A549 (cell line): ENCODE data around the gene ANO7. TPM values are rescaled to one million over a fixed set of nuclear protein-coding genes. Genes with fewer than 3 reads are reported as not detected.

Source experiments
- ATAC-seq, 2 experiments: fragments of 200-7000 bp in 1 of 2; fragments of >200 bp in 1 of 2; cut with Nextera tagmentation in 1 of 2; cut with Tn5 transposase in 1 of 2; 3 replicates each; pipeline versions ENCODE4 v1.8.0 to v1.9.1; 2018 to 2020; ENCODE audit warnings: mild to moderate bottlenecking in 1 of 2, moderate library complexity in 1 of 2
- CTCF ChIA-PET: fragments of 300-600 bp; sonication (Branson Sonifier 250); formaldehyde crosslinking; extraction: SDS; loops from one replicate; lab custom pipeline; 2021; ENCODE audit warnings: antibody characterized with exemption, inconsistent platforms; lab: Yijun Ruan, JAX
- POLR2A ChIA-PET: fragments of 350-600 bp; formaldehyde crosslinking; extraction: SDS; loops from one replicate; lab custom pipeline; 2021; ENCODE audit warnings: antibody characterized with exemption, inconsistent platforms; lab: Yijun Ruan, JAX
- DNase-seq, 2 experiments: peaks; one replicate each; pipeline versions ENCODE4 v3.0.0 to v3.0.0-alpha.2; 2011 to 2016; ENCODE audit warnings: low read depth in 1 of 2, low spot score in 1 of 2
- FAIRE-seq: peaks from 2 replicates; lab custom pipeline; 2011; peaks lifted over from hg19 to GRCh38; lab: Jason Lieb, UNC
- H3K27ac ChIP-seq, 2 experiments: fragments of >200 bp; sonication (Bioruptor Twin); formaldehyde crosslinking; 3 replicates each; pipeline ENCODE4 v1.5.1; 2016 to 2017
- H3K4me1 ChIP-seq: fragments of >200 bp; sonication (Bioruptor Twin); formaldehyde crosslinking; 3 replicates; pipeline ENCODE4 v1.6.1; 2016
- H3K4me2 ChIP-seq: fragments of >200 bp; sonication (Bioruptor Twin); formaldehyde crosslinking; 3 replicates; pipeline ENCODE4 v1.6.1; 2016
- H3K4me3 ChIP-seq: fragments of >200 bp; sonication (Bioruptor Twin); formaldehyde crosslinking; 3 replicates; pipeline ENCODE4 v1.5.1; 2016
- H3K9me3 ChIP-seq: fragments of >200 bp; sonication (Bioruptor Twin); formaldehyde crosslinking; 3 replicates; pipeline ENCODE4 v1.6.1; 2016
- BCL3 ChIP-seq: fragments of >200 bp; sonication (Bioruptor Twin); formaldehyde crosslinking; IDR thresholded peaks from 3 replicates; pipeline ENCODE4 v1.6.1; 2016
- CTCF ChIP-seq: fragments of >200 bp; sonication (Bioruptor Twin); formaldehyde crosslinking; IDR thresholded peaks from 3 replicates; pipeline ENCODE4 v1.5.1; 2016
- E2F6 ChIP-seq: IDR thresholded peaks from 2 replicates; pipeline ENCODE4 v1.6.1; 2012; ENCODE audit warnings: low read depth, borderline replicate concordance
- EHF ChIP-seq: fragments of 250-450 bp; sonication (Bioruptor Pico); IDR thresholded peaks from 2 replicates; pipeline ENCODE4 v1.5.0; 2020; ENCODE audit warnings: mild to moderate bottlenecking
- ELK1 ChIP-seq: fragments of 150-350 bp; IDR thresholded peaks from 2 replicates; pipeline ENCODE4 v1.6.1; 2014; ENCODE audit warnings: low read depth, mild to moderate bottlenecking, low read length
- FOSL2 ChIP-seq, 2 experiments: fragments of 450-650 bp in 1 of 2; fragments of >200 bp in 1 of 2; sonication (Bioruptor Twin) in 1 of 2; formaldehyde crosslinking; IDR thresholded peaks; 2 replicates each; pipeline versions ENCODE4 v1.5.0 to v1.6.1; 2016 to 2020; ENCODE audit warnings: mild to moderate bottlenecking in 1 of 2, moderate library complexity in 1 of 2
- GATA3 ChIP-seq: IDR thresholded peaks from 2 replicates; pipeline ENCODE4 v1.6.1; 2012; ENCODE audit warnings: borderline replicate concordance
- HEYL ChIP-seq: fragments of 250-450 bp; sonication (Bioruptor Pico); IDR thresholded peaks from 2 replicates; pipeline ENCODE4 v1.8.0; 2021; ENCODE audit warnings: mild to moderate bottlenecking, moderate library complexity
- KDM5A ChIP-seq: fragments of 200-600 bp; sonication (generic); IDR thresholded peaks from 2 replicates; pipeline ENCODE4 v1.6.1; 2016; ENCODE audit warnings: antibody characterized with exemption, mild to moderate bottlenecking
- MAFK ChIP-seq: fragments of 450-650 bp; IDR thresholded peaks from 2 replicates; pipeline ENCODE4 v1.6.1; 2014; ENCODE audit not compliant: partially characterized antibody
- MAX ChIP-seq: IDR thresholded peaks from 2 replicates; pipeline ENCODE4 v1.6.1; 2012
- PHF8 ChIP-seq: fragments of 200-600 bp; sonication (generic); IDR thresholded peaks from 2 replicates; pipeline ENCODE4 v1.6.1; 2016; ENCODE audit warnings: low read depth, mild to moderate bottlenecking, antibody characterized with exemption, moderate library complexity, borderline replicate concordance
- RFX5 ChIP-seq: fragments of 450-650 bp; IDR thresholded peaks from 2 replicates; pipeline ENCODE4 v1.7.1; 2014; ENCODE audit warnings: antibody characterized with exemption, mild to moderate bottlenecking, moderate library complexity
- TFCP2L1 ChIP-seq: fragments of 250-450 bp; sonication (Bioruptor Pico); IDR thresholded peaks from 2 replicates; pipeline ENCODE4 v1.5.0; 2021; ENCODE audit warnings: mild to moderate bottlenecking
- ZSCAN20 ChIP-seq: fragments of 250-450 bp; sonication (Bioruptor Pico); IDR thresholded peaks from 2 replicates; pipeline ENCODE4 v1.8.0; 2022; ENCODE audit warnings: mild to moderate bottlenecking, moderate library complexity
- WGBS: methylation state at CpG from one replicate; pipeline ENCODE4 v1.1.6; 2017; ENCODE audit errors: missing lambda C conversion rate; 5-methylcytosine and 5-hydroxymethylcytosine counted together
- polyA plus RNA-seq, 4 experiments: library from polyadenylated mRNA; depleted of rRNA in 3 of 4; stranded (reverse); fragments of >200 nt; fragmentation: RNase III in 1 of 4; extraction: RNeasy Plus Mini Kit Qiagen cat#74134 plus additional on column Dnase treatment in 1 of 4; gene quantifications; 2 replicates in 3 of 4; 3 replicates in 1 of 4; pipeline ENCODE4 v1.2.3, GENCODE V29; 2011 to 2017

The ANO7 gene
- polyA plus RNA-seq, 2 of the 4 experiments (the other 2 are of a cell fraction): 0.92 to 2.7 TPM

- Histone ChIP-seq H3K4me3 (peak overlapping the region; percentile 81), H3K9me3 (no peaks in the 10 kb centered on the region), H3K4me1 (peaks cover 13% of the 10 kb centered on the region), H3K4me2 (peak overlapping the region; percentile 97), H3K27ac (peak overlapping the region; percentile 86 to 93)
- TF ChIP-seq PHF8 (peak; percentile 12; the same call in 1 of the 2 replicates), KDM5A (peak; percentile 67; the same call in 1 of the 2 replicates), EHF (CRISPR knock-in tag) (no peak), TFCP2L1 (CRISPR knock-in tag) (no peak)
- FAIRE-seq (no peak), ATAC-seq (no peak), DNase-seq (no peak)
- ChIA-PET POLR2A (no interaction called here), CTCF (interaction anchor here (0.8 to 2.0 kb wide), 8 partner anchors 13 to 509 kb away, joined by 3 to 5 read pairs (median 4); no protein-coding TSS in a partner anchor)
- WGBS: 35% methylated on average over 14 of the region's 37 CpGs
Observed at GRCh38 chr2:241150660-241151530, 37.6 kb upstream of the ANO7 start.

- Histone ChIP-seq H3K9me3 (no peaks in the 10 kb centered on the region), H3K27ac (no peak overlapping the region), H3K4me1 (peaks cover 13% of the 10 kb centered on the region), H3K4me3 (no peak overlapping the region), H3K4me2 (no peak overlapping the region)
- FAIRE-seq (no peak), DNase-seq (no peak), ATAC-seq (no peak)
- WGBS: 75% methylated on average over 8 of the region's 8 CpGs
- TF ChIP-seq ZSCAN20 (CRISPR knock-in tag) (no peak), MAX (no peak), E2F6 (no peak), GATA3 (no peak), ELK1 (no peak), FOSL2 (IDR thresholded peaks at IDR 0.05) (no peak), FOSL2 (CRISPR knock-in tag; IDR thresholded peaks at IDR 0.05) (no peak), CTCF (no peak), HEYL (CRISPR knock-in tag) (no peak), BCL3 (no peak), RFX5 (no peak), MAFK (no peak)
- ChIA-PET POLR2A (no interaction called here), CTCF (interaction anchor here (0.8 to 1.6 kb wide), 3 partner anchors 33 to 507 kb away, joined by 3 to 5 read pairs (median 5); no protein-coding TSS in a partner anchor)
Observed at GRCh38 chr2:241151934-241152660, 36.4 kb upstream of the ANO7 start.
